Left lung (tissue), 10 donors: Measurements from ENCODE around the gene RASA1. TPM values are rescaled to one million over a fixed set of nuclear protein-coding genes. Genes with fewer than 3 reads are reported as not detected.

Experiments
- ATAC-seq: fragments of 200-7000 bp; cut with Tn5 transposase; one replicate; pipeline ENCODE4 v1.9.1; 2020; ENCODE audit warnings: moderate library complexity
- DNase-seq, 4 donors: peaks; one replicate each; pipeline ENCODE4 v3.0.0-alpha.2; 2013 to 2020
- H3K27ac ChIP-seq, 2 donors: fragments of 200-600 bp; sonication (generic) in 1 of 2; one replicate each; pipeline versions ENCODE4 v1.5.0 to v1.8.0; 2020 to 2021
- H3K27me3 ChIP-seq, 2 donors: fragments of 200-600 bp; sonication (generic) in 1 of 2; one replicate each; pipeline versions ENCODE4 v1.5.0 to v1.8.0; 2020 to 2021
- H3K36me3 ChIP-seq, 2 donors: fragments of 200-600 bp; sonication (generic) in 1 of 2; one replicate each; pipeline versions ENCODE4 v1.5.0 to v1.8.0; 2020 to 2021
- H3K4me1 ChIP-seq, 2 donors: fragments of 200-600 bp; one replicate each; pipeline ENCODE4 v1.8.0; 2021
- H3K4me3 ChIP-seq, 2 donors: fragments of 200-600 bp; sonication (generic) in 1 of 2; one replicate each; pipeline versions ENCODE4 v1.5.0 to v1.8.0; 2020 to 2021; ENCODE audit warnings: mild to moderate bottlenecking in 1 of 2
- H3K9me3 ChIP-seq, 2 donors: fragments of 200-600 bp; sonication (generic) in 1 of 2; one replicate each; pipeline versions ENCODE4 v1.5.0 to v1.8.0; 2020 to 2021
- CTCF ChIP-seq, 2 donors: fragments of 200-600 bp; sonication (generic) in 1 of 2; IDR thresholded peaks; one replicate each; pipeline versions ENCODE4 v1.5.0 to v1.8.0; 2021; ENCODE audit warnings: antibody characterized with exemption in 2 of 2
- intact Hi-C, 2 donors: fragments of 100-400 bp; cut with DNase I; formaldehyde crosslinking; loops; one replicate each; pipeline versions ENCODE4 v1.11.2 to v1.14.2; 2022
- polyA plus RNA-seq, 6 donors: library from polyadenylated mRNA; unstranded; fragments of 120-200 nt; gene quantifications; one replicate each; pipeline ENCODE4 v1.2.1, GENCODE V29; 2013; ENCODE audit not compliant: insufficient read length in 6 of 6
- total RNA-seq, 2 donors: library from RNA; stranded (reverse); fragmentation: NEBNext Ultra II Directional; extraction: Animal tissue kit (Norgen Biotek cat#: 25700); gene quantifications; one replicate each; pipeline ENCODE4 v1.2.1, GENCODE V29; 2021
- donor health status: DM: no; HTN: yes; CAD: no.
- donor health status: DM: no; HTN: no; CAD: no.

The RASA1 gene
- total and polyA plus RNA-seq, 8 donors, result 27.7 to 60.7 (median 54.1) TPM

- peaks cover 0 to 30% of the 10 kb centered on the region in 2 donors for H3K36me3 ChIP-seq
- DNase-seq (peak; percentile 96 to 99 (median 99)), ATAC-seq (peak; percentile 99)
- no peak for TF ChIP-seq CTCF (IDR thresholded peaks at IDR 0.05)
- peaks cover 4 to 38% of the 10 kb centered on the region in 2 donors for H3K4me1 ChIP-seq
- H3K27me3 ChIP-seq, result no peaks in the 10 kb centered on the region
- peak within 1 kb of the TSS; percentile 96 to 99 for H3K27ac ChIP-seq
- intact Hi-C loops, result no loop called here
- peak within 1 kb of the TSS; percentile 74 to 79 for H3K4me3 ChIP-seq
- no peaks in the 10 kb centered on the region for H3K9me3 ChIP-seq
Observed at GRCh38 chr5:87412630-87413342, 145.1 kb downstream of the RASA1 start, which contains the start of gene CCNH. Gene CCNH (minus strand): TSS chr5:87412930. CDS start chr5:87412794, 136 bp downstream.

GRCh38 chr5:87413343-87413645 is 145.6 kb downstream of the RASA1 start:
- H3K27ac ChIP-seq, result peak overlapping the region; percentile 96 to 99
- DNase-seq, result no peak
- H3K27me3 ChIP-seq, result no peaks in the 10 kb centered on the region
- peaks cover 0 to 25% of the 10 kb centered on the region in 2 donors for H3K36me3 ChIP-seq
- no peaks in the 10 kb centered on the region for H3K9me3 ChIP-seq
- peaks cover 4 to 33% of the 10 kb centered on the region in 2 donors for H3K4me1 ChIP-seq
- no peak for ATAC-seq
- peak overlapping the region; percentile 74 to 79 for H3K4me3 ChIP-seq
- no peak for TF ChIP-seq CTCF (IDR thresholded peaks at IDR 0.05)
- intact Hi-C loops, result no loop called here

GRCh38 chr5:87418506-87418905 is 150.8 kb downstream of the RASA1 start:
- no peak for ATAC-seq
- no peak for DNase-seq
- Histone ChIP-seq H3K4me1 (no peaks in the 10 kb centered on the region), H3K36me3 (no peaks in the 10 kb centered on the region), H3K27me3 (no peaks in the 10 kb centered on the region), H3K9me3 (no peaks in the 10 kb centered on the region), H3K27ac (no peak overlapping the region), H3K4me3 (no peak overlapping the region)
- TF ChIP-seq CTCF (IDR thresholded peaks at IDR 0.05), result no peak
- intact Hi-C loops, result no loop called here

GRCh38 chr5:87421307-87421706 is 153.6 kb downstream of the RASA1 start:
- H3K27me3 ChIP-seq, result no peaks in the 10 kb centered on the region
- no peaks in the 10 kb centered on the region for H3K4me1 ChIP-seq
- DNase-seq, result no peak
- no peak for ATAC-seq
- H3K36me3 ChIP-seq, result no peaks in the 10 kb centered on the region
- no peak for TF ChIP-seq CTCF (IDR thresholded peaks at IDR 0.05)
- no peak overlapping the region for H3K27ac ChIP-seq
- no peak overlapping the region for H3K4me3 ChIP-seq
- intact Hi-C loops, result no loop called here
- H3K9me3 ChIP-seq, result no peaks in the 10 kb centered on the region

GRCh38 chr5:87423755-87424154 is 156.1 kb downstream of the RASA1 start:
- H3K27ac ChIP-seq, result no peak overlapping the region
- H3K27me3 ChIP-seq, result no peaks in the 10 kb centered on the region
- H3K4me3 ChIP-seq, result no peak overlapping the region
- H3K4me1 ChIP-seq, result no peaks in the 10 kb centered on the region
- ATAC-seq (no peak), DNase-seq (no peak)
- no peaks in the 10 kb centered on the region for H3K9me3 ChIP-seq
- no peaks in the 10 kb centered on the region for H3K36me3 ChIP-seq
- intact Hi-C loops, result no loop called here
- no peak for TF ChIP-seq CTCF (IDR thresholded peaks at IDR 0.05)
